NCI-H2107 (cell line): ENCODE results near the gene GSKIP.

Experiments
- DNase-seq: peaks from one replicate; lab custom pipeline; 2025; lab: John Stamatoyannopoulos, UW

Gene GSKIP

DNA sequence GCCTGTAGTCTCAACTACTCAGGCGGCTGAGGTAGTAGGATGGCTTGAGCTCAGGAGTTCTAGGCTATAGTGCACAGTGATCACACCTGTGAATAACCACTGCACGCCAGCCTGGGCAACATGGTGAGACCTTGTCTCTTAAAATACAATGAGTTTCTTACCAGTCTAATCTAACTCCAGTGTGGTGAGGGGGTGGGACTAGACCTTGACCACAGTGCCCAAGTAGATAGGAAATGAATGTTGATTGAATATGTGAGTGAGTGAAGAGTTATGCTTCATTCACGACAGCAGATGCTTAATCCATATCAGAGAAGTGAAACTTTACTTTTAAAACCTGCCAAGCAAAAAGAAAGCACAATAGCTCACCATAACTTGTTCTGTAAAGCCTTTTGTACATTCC is 17.4 kb downstream of the GSKIP start:
- no peak for DNase-seq

DNA sequence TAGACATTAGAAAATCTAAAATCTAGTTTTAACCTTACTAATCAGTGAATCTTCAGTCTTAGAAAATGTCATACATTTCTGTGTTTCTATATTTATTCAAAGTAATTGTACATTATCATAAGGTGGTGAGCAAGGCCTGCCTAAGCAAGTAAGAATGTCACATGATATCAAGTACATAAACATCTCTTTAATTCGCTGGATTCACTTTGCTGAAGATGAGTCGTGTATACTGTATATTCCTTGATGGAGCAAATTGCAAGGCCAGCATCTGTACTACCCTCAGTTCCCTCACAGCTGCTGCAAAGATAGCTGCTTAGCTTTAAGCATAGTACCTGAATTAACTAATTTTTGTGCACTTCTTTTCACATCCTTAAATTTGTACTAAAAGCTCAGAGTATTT is 20.1 kb downstream of the GSKIP start:
- no peak for DNase-seq

DNA sequence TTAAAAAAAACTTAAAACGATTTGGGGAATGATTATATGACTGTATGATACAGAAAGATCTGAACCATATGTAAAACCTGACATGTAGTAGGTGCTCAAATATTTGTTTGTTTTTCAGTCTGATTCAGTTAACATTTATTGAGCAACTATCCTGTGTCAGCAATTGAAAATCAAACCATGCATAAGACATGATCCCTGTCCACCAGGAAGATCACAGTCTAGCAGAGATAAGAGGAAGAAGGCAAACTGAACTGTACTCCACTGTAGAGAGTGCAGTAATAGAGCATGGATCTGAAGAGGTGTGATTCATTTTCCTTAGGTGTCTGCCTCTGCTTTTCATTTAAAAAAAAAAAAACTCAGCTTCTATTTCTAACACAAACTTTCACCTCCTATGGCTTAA is 20.7 kb downstream of the GSKIP start:
- DNase-seq = no peak

DNA sequence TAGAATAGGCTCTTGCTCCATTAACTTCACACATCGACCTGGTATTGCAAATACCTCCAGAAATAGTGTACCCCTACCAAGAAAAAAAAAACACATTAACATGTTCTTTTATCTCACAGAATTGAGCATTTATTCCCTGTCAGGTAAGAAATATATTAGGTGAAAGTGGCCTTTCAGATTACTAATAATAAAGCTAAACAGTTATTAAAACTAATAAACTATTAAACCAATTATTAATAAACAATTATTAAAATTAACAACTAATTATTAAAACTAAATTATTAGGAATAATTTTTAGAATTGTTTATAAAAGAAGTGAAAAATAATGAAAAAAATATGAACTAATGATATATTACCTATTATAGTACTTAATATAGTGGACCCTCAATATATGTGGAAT is 21.4 kb downstream of the GSKIP start:
- no peak for DNase-seq

DNA sequence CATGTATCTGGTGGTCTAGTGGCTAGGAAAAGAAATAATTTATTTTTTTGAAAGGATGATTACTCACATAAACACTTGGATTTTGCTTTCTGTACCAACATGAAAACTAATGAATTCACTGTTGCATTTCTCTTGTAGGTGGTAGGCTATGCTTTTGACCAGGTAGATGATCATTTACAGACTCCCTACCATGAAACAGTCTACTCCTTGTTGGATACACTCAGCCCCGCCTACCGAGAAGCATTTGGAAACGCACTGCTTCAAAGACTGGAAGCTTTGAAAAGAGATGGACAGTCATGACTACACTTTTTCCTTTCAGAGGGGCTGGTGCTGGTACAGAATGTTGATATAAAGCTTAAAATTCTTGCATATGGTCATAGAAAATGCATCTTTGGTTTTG is 22.1 kb downstream of the GSKIP start:
- DNase-seq = no peak

DNA sequence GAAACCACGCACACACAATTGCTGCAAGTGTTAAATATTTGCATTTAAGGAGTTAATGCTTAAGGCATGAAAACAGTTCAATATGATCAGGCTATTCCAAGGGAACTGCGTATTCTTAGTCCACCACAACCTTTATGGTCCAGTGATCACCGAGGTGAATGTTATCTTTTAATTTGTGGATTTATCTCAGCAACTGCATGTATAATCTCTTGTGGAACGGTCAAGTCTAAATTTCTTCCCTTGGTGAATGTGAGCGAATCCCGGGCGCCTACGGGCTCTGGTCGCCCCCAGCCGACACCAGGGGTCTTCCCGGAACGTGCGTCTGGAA is 27.6 kb downstream of the GSKIP start:
- no peak for DNase-seq

DNA sequence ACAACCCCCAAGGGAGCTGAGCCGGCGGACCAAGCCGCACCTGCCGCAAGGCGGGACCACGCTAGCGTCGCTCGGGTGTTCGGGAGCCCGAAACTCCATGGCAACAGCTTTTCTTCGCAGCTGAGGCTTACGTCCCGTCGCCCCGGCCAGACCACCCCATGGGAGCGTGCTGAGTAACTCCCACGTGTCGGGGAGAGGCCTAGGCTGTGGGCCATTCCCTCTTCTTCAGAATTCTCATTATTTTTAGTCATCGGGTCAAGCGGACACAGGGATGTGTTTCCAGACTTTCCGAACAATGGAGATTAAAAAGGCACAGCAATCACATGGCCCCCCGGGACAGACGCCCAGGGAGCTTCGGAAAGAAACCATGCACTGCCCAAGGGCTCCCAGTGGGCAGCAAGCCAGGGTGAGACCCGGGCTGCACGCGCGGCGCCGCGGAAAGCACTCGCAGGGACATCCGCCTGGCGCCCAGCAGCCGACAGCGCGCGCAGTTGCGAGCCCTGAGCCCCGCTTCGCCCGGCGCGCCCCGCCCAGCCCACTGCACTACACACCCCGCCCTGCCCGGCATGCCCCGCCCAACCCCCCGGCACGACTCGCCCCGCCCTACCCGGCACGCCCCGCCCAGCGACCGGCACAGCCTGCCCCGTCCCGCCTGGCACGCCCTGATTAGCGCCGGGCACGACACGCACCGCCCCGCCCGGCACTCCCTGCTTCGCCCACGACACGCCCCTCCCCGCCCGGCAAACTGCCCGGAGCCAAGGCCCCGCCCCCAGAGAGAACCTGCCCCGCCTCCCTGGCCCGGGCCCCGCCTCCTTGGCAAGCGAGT is 28.2 kb downstream of the GSKIP start:
- peak; percentile 99 for DNase-seq

DNA sequence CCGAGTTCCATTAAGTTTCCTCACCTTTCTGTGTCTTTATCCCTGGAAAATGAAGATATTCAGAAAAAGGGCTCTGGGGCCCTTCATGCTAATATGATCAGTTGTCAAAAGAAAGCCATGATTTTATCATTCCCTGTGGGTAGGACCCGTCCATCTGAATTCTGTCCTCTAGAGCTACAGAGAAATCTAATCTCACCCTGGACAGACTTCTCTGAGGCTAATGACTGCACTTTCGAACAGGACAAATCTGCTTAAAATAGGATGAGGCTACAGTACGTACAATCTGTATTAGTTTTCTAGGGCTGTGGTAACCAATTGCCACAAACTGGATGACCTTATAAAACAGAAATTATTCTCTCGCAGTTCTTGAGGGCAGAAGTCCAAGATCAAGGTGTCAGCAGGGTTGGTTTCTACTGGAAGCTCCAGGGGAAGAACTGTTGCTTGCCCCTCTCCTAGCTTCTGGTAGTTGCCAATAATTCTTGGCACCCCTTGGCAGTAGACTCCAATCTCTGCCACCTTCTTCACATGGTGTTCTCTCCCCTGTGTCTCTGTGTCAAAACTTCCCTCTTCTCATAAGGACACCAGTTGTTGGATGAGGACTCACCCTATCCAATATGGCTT is 29.9 kb downstream of the GSKIP start:
- DNase-seq = no peak

DNA sequence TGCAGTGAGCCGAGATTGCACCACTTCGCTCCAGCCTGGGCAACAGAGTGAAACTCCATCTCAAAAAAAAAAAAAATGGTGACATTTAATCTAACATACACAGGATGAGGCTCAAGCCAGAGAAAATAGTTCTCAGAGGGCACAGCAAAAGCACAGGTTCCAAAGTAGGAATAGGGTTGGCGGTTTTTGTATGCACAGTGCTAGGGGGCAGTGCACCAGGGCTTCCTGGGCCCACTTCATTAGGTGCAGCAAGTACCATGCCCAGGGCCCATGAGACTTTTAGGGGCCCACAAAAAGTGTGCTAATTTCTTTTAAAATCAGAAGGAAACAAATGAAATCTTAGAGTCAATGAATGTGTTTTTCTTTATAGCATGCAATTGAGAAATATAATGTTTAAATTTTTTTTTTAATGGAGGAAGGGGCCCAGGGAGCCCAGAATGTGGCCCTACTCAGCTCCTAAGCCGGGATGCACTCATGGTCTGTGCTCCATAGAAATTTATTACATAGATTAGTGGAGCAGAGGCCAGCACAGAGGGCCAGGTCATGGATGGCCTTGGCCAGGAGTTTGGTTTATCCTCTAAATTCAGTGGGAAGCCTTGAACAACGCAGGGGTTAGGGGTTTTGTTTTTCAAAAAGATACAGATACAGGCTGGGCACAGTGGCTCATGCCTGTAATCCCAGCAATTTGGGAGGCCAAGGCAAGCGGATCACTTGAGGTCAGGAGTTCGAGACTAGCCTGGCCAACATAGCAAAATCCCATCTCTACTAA is 30.9 kb downstream of the GSKIP start:
- DNase-seq = no peak

DNA sequence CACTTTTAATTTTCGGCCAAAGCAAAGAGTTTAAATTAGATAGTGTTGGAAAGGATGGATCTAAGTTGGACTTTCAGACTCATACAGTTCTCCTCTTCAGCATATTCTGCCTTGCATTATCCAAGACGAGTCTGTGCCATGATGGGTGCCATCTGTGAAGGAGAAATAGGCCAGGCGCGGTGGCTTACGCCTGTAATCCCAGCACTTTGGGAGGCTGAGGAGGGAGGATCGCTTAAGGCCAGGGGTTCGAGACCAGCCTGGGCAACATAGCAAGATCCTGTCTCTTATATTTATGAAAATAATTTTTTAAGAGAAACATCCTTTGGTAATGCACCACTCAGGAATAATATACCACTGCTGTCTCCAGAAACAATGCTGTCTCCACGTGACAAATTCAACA is 35.1 kb downstream of the GSKIP start:
- no peak for DNase-seq

DNA sequence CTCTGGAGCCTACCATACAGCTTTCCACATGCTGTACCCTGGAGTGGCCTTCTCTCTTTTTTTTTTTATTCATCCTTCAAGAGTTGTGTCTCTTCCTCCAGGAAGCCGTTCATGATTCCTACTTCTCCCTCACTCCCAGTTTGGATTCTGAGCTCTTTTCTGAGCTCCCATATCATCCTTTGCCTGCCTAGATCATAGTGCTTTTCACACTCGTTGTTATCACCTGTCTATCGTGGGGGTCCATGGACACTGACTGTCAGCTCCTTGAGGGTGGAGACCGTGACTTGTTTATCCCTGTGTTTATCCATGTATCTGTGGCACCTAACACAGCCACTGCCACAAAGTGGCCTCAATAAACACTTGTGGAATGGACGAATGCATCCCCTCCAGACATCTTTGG is 35.6 kb downstream of the GSKIP start:
- DNase-seq = no peak

DNA sequence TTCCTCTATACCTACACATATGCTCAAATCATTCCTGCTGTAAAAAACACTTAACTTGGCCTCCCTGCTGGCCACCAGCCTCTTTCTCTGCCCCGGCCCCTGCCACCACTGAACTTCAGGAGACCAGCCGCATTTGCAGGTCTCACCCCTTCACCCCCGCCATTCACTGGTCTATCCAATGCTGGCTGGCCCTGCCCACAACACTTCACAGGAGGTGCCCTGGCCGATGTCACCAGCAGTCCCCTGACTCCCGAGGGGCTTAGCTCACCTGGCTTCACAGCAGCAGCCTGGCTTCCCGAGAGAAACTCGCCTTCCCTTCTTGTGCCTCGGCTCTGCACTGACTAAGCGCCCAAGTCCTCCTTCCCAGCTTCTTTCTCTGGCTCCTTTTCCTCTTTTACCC is 36.1 kb downstream of the GSKIP start:
- DNase-seq = no peak

DNA sequence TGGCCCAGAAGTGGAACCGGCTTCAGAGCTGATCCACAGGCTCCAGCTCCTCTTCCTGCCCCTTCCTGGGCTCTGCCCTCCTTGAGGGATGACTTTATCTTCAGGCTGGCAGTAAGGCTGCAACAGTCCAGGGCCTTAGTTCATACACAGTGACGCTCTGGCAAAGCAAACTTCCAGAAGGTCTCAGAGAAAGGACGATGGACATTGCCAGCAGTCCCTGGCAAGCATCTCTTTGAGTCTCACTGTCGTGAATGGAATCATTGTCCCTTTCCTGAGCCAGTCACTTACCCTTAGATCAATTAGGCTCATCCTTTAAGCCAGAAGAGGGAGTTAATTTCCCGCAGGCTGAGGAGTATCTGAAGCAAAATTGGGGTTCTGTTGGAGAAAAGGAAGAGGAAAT is 37.2 kb downstream of the GSKIP start:
- DNase-seq = no peak

DNA sequence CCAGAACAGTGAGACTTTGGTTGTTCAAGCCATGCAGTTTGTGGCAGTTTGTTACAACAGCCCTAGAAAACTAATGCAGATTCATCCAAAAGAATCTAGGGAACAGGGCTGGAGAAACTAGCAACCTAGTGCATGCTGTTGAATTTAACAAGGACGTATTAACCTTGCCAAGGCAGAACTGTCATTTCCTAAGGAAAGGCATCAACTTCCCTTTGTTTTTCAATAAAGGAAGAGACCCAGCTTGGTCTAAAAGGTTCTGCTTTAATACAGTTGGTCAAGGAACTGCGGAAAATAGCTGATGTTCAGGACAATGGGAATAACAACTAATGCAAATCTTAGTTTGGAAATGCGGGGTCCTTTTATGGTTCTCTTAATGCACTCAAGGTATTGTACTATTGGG is 40.1 kb downstream of the GSKIP start:
- DNase-seq = no peak

DNA sequence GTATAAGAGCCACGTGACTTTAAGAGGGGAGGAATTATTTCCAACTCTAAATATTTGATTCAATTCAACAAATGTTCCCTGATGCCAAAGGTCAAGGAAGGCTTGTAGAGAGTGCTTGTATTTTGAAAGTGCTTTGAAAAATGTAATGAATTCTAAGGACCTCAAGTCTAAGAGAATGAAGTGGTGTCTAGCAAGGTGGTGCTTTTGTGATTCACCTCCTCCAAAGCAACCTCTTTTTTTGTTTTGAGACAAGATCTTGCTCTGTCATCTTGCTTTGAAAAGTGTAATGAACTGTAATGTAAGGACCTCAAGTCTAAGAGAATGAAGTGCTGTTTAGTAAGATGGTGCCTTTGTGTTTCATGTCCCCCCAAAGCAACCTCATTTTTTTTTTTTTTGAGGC is 42.4 kb downstream of the GSKIP start:
- no peak for DNase-seq

DNA sequence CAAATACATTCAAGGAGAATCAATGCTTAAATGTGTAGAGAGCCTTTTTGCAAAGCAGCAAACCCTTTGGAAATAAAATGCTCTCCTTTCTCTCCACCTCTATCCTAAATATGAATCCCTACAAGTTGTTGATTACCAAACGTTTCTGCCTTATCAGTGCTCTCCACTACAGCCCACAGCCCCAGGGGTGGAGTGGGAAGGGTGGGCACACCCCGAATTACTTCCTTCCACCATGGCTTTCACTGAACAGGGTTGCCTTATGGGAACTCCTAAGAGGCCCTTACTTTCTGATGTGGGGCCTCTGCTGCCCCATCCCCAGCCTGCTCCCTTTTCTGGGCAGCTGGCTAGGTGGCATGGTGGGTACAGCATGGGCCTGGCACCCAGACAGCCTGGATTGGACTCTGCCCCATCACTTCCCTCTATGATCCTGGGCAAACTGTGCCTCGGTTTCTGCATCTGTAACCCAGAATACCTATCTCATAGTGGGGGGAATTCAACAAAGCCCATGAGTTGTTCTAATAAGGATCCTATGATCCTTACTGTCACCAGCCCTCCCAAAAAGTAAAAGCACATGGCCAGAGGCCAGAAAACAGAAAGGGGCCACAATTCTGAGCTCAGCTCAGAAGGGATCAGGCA is 44.7 kb downstream of the GSKIP start:
- DNase-seq = no peak

DNA sequence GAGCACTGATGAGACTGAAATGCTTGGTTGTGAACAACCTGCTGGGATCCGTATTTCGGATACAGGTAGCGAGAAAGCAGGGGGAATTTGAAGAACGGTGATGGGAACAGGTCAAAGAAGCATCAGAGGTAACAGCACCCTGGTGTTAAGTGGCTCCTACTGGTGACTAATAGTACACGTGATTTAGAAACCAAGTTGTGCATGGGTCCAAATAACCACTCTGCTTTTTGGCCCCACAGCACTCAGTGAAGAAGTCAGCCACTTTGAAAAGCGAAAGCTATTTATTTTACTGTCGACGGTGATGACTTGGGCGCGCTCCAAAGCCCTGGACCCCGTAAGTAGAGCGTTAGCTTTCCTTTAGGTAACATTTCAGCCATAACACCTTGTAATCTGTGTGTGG is 45.3 kb downstream of the GSKIP start:
- DNase-seq = no peak

DNA sequence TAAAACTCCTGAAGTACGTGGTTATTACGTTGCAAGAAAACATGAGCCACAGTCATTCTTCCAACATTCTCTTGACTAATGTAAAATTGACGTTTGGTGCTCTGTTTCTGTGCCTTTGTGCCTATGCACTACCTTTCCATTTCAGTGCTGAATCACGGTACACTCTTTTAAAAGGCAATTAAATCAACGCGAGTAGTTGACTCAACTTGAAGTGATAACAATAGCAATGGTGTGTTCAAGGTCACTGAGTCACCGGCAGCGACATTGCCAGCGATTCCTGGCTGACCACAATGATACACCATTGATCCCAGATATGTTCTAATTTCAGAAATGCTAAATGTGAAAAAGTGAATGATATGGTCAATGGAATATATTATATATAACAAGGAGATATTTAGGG is 46.4 kb downstream of the GSKIP start:
- DNase-seq = no peak

DNA sequence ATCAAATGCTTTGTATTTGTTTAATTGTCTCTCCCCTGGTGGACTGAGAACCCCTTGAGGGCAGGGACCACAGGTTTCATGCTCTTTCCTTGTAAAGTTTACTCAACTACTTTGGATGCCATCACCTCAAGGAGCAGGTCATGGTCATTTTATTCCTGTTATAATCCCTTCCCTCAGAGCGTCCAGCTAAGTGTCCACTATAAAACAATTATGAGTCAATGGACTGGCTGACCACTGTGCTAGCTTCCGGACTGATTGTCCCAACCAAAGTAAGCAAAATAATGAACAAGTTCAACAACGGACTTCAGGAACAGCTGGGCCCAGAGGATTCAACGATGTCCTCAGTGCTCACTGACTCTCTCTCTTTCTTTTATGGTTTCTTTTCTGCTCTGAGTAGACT is 46.8 kb downstream of the GSKIP start:
- DNase-seq = no peak

DNA sequence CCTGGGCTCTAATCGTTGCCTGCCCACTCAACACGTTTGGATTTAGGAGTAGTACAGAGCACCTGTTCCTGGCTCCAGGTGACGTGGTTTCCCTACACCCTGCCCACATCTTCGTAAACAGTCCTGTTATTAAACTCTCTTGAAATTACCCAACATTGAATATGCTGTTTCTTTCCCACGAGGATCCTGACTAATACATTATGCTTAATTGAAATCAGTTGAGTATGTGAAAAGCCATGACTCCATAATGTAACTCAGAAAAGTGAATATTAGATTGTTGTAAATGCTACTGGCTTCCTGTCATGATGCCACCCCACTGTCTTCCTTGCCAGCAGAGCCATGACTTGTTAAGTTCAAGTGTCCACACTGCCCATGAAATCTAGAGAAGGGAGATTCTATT is 50.2 kb downstream of the GSKIP start:
- DNase-seq = no peak

DNA sequence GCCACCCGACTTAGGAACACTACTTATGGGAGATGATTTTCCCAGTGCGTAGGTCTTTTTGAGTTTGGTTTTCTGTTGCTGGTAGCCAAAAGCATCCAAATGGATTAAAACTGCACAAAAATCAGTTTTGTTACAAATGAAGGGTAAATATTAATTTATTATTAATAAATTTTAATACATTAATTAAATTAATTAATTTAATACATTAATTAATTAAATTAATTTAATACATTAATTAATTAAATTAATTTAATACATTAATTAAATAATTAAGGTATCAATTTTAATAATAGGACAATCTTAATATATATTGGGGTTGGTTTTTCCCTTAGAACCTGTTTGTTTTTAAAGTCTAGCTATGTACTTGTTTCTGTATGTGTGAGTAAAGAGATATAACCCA is 52.2 kb downstream of the GSKIP start:
- DNase-seq = no peak

DNA sequence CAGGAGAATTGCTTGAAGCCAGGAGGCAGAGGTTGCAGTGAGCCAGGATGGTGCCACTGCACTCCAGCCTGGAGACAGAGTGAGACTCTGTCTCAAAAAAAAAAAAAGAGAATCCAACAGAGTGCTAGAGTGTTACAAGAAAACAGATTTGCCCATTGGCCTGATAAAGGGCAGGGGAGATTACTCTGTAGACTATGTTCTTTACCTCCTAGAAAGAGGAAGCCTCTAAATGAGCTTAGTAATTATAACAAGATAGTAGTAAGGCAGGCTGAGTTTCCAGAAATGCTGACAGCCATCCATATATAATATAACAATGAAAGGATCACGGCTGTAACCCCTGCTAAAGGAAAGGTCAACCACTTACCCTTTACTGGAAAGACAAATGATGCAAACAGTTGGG is 53.0 kb downstream of the GSKIP start:
- DNase-seq = no peak

DNA sequence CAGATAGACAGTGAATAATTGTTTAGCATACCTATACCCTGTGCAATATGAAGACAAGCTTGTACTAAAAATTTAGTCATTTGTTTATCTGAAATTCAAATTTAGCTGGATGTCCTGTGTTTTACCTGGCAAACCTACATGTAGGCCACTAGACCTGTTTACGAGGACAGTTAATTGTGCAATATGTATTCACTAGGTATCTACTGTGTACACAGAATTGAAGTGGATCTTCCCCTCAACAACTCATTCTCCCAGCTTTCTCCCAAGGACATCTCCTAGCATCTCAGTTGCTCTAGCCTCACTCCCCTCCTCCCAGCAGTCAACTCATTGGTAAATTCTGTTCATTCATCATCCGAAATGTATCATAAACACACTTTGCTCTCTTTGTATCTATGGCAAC is 53.9 kb downstream of the GSKIP start:
- no peak for DNase-seq
